Common myeloid progenitor, CD34-positive (primary cell): ENCODE data around the gene GMFB.
"Not testable (repeated sequence)": the region's sequence is repeated elsewhere in the genome, so short reads cannot be mapped to it uniquely, and the experiment has no call there.

Source experiments
- CTCF ChIA-PET: fragments of 350-600 bp; sonication (Branson Sonifier 250); formaldehyde crosslinking; loops from one replicate; lab custom pipeline; 2021; ENCODE audit warnings: antibody characterized with exemption; lab: Charles Lee
- POLR2A ChIA-PET: fragments of 350-600 bp; sonication (Branson Sonifier 250); formaldehyde crosslinking; loops from one replicate; lab custom pipeline; 2021; ENCODE audit warnings: antibody characterized with exemption; lab: Charles Lee
- DNase-seq, 3 donors: peaks; one replicate each; pipeline versions ENCODE4 v3.0.0 to v3.0.0-alpha.2; 2013
- H3K27ac ChIP-seq, 2 experiments: 1 replicate in 1 of 2; 2 replicates in 1 of 2; pipeline ENCODE4 v1.7.0; 2013; ENCODE audit warnings: inconsistent platforms in 2 of 2, low read length in 2 of 2, mild to moderate bottlenecking in 2 of 2, low read depth in 1 of 2, moderate library complexity in 1 of 2; ENCODE audit not compliant: severe bottlenecking in 2 of 2, insufficient read depth in 1 of 2, poor library complexity in 1 of 2
- H3K27me3 ChIP-seq, 5 experiments: replicated peaks in 2 of 5; 1 replicate in 3 of 5; 2 replicates in 2 of 5; pipeline versions ENCODE4 v1.6.1 to v1.7.0; 2013; ENCODE audit warnings: low read length in 4 of 5, mild to moderate bottlenecking in 2 of 5, moderate library complexity in 2 of 5, inconsistent platforms in 1 of 5; ENCODE audit not compliant: insufficient read depth in 5 of 5, control insufficient read depth in 4 of 5
- H3K36me3 ChIP-seq, 4 experiments: 1 replicate in 2 of 4; 2 replicates in 2 of 4; pipeline versions ENCODE4 v1.6.1 to v1.7.0; 2013; ENCODE audit warnings: low read length in 3 of 4, control low read depth in 1 of 4, mild to moderate bottlenecking in 1 of 4; ENCODE audit not compliant: control insufficient read depth in 4 of 4, insufficient read depth in 4 of 4
- H3K4me1 ChIP-seq, 4 experiments: 1 replicate in 3 of 4; 2 replicates in 1 of 4; pipeline versions ENCODE4 v1.6.1 to v1.7.1; 2013; ENCODE audit warnings: low read length in 3 of 4, mild to moderate bottlenecking in 3 of 4, control low read depth in 1 of 4, inconsistent platforms in 1 of 4, moderate library complexity in 1 of 4; ENCODE audit not compliant: control insufficient read depth in 4 of 4, insufficient read depth in 4 of 4; ENCODE audit errors: control extremely low read depth in 1 of 4
- H3K4me3 ChIP-seq, 7 experiments: 1 replicate in 4 of 7; 2 replicates in 3 of 7; pipeline versions ENCODE4 v1.5.1 to v1.7.0; 2013; ENCODE audit warnings: mild to moderate bottlenecking in 7 of 7, low read length in 6 of 7, moderate library complexity in 6 of 7, inconsistent platforms in 2 of 7, low read depth in 2 of 7, control low read depth in 1 of 7; ENCODE audit not compliant: insufficient read depth in 4 of 7, control insufficient read depth in 1 of 7; ENCODE audit errors: extremely low read depth in 1 of 7
- H3K9me3 ChIP-seq, 5 experiments: 1 replicate in 4 of 5; 2 replicates in 1 of 5; pipeline versions ENCODE4 v1.6.1 to v1.7.1; 2013; ENCODE audit warnings: low read length in 4 of 5, mild to moderate bottlenecking in 2 of 5, inconsistent platforms in 1 of 5, low read depth in 1 of 5, moderate library complexity in 1 of 5; ENCODE audit not compliant: control insufficient read depth in 4 of 5, insufficient read depth in 2 of 5; ENCODE audit errors: control extremely low read depth in 1 of 5
- WGBS: methylation state at CpG from one replicate; pipeline ENCODE4 v1.1.5; 2013; ENCODE audit not compliant: insufficient coverage; 5-methylcytosine and 5-hydroxymethylcytosine counted together

GMFB gene

DNA sequence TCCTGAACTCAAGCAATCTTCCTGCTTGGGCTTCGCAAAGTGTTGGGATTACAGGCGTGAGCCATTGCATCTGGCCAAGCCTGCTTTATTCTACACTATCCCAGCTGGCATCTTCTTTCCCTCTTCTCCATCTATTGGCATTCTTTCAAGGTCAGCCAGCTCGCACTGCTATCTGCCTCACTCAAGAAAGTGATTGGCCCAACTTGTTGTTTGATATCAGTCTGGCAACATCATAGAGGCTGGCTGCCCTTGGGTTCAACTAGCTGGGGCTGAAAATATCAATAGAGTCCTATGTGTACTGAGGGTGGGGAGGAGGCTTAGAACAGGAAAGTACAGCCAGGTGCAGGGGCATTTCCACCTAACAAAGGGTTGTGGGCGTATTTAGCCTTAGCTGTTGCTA lies 17.1 kb downstream of the GMFB start:
- Histone ChIP-seq H3K4me3 (no peak overlapping the region), H3K9me3 (peaks cover 3 to 10% (median 4%) of the 10 kb centered on the region in 5 experiments), H3K27me3 (no peaks in the 10 kb centered on the region), H3K36me3 (peaks cover 0 to 11% (median 5%) of the 10 kb centered on the region in 4 experiments), H3K4me1 (peaks cover 0 to 2% (median 0%) of the 10 kb centered on the region in 4 experiments), H3K27ac (no peak overlapping the region)
- ChIA-PET POLR2A (no interaction called here), CTCF (interaction anchor here (1.0 kb wide), 1 partner anchor 21 kb away, joined by 3 read pairs; no protein-coding TSS in a partner anchor)
- DNase-seq = no peak
- WGBS = 100% methylated on average over 2 of the region's 4 CpGs

DNA sequence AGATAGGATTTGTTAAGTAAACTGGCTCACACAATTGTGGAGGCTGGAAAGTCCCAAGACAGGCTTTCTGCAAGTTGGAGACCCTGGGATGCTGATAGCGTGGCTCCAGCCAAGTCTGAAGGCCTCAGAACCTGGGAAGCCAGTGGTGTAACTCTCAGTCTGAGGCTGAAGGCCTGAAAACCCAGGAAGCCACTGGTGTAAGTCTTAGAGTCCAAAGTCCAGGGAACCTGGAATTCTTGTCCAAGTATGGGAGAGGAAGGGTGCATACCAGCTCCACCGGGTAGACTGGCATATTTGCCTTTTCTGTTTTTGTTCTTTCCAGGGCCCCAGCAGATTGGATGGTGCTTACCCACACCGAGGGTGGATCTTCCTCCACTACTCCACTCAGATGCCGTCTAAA lies 18.1 kb downstream of the GMFB start:
- peaks cover 3 to 10% (median 4%) of the 10 kb centered on the region in 5 experiments for H3K9me3 ChIP-seq
- no peak overlapping the region for H3K4me3 ChIP-seq
- peaks cover 0 to 11% (median 4%) of the 10 kb centered on the region in 4 experiments for H3K36me3 ChIP-seq
- ChIA-PET CTCF (interaction anchor here (0.9 kb wide), 1 partner anchor 31 kb away, joined by 4 read pairs; no protein-coding TSS in a partner anchor), POLR2A (no interaction called here)
- no peak overlapping the region for H3K27ac ChIP-seq
- no peaks in the 10 kb centered on the region for H3K4me1 ChIP-seq
- no peaks in the 10 kb centered on the region for H3K27me3 ChIP-seq
- no peak for DNase-seq
- WGBS = 100% methylated on average over 2 of the region's 4 CpGs

DNA sequence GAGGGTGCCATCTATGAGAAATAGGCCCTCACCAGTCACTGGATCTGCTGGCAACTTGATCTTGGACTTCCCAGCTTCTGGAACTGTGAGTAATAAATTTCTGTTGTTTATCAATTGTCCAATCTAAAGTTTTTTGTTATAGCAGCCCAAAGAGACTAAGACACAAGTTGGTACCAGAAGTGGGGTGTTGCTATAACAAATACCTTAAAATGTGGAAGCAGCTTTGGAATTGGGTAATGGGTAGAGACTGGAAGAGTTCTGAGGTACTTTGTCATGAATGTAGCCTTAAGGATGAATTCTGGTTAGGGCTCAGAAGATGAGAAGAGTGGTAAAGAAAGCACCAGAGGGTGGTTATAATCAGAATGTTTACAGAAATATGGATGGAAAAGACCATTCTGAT lies 21.5 kb downstream of the GMFB start:
- peaks cover 3 to 10% (median 4%) of the 10 kb centered on the region in 5 experiments for H3K9me3 ChIP-seq
- H3K27ac ChIP-seq = no peak overlapping the region
- no peak overlapping the region for H3K4me3 ChIP-seq
- H3K27me3 ChIP-seq = no peaks in the 10 kb centered on the region
- CTCF ChIA-PET = no interaction called here
- H3K36me3 ChIP-seq = no peaks in the 10 kb centered on the region
- DNase-seq = no peak
- POLR2A ChIA-PET = interaction anchor here (0.7 kb wide), 1 partner anchor 21 kb away, joined by 3 read pairs; no protein-coding TSS in a partner anchor
- H3K4me1 ChIP-seq = no peaks in the 10 kb centered on the region

DNA sequence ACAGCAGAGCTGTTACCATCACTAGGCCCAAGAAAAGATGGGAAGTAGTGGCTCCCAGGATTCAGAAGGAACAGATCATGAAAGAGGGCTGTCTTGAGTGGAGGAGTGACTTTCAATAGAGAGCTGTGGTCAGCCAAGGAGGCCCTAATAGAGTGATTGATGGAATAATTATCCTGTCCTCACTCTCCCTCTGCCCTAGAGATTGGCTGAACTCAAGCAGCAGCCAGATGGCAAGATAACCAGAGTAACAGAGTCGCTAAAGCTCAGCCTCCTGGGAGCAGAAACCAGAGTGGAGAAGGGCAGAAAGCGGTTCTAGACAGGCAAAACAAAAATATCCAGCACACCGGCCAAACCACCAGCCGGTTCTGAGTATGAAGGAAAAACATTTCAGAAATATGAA lies 23.1 kb downstream of the GMFB start:
- DNase-seq = no peak
- POLR2A ChIA-PET = no interaction called here
- no peaks in the 10 kb centered on the region for H3K4me1 ChIP-seq
- H3K27me3 ChIP-seq = no peaks in the 10 kb centered on the region
- CTCF ChIA-PET = interaction anchor here (0.6 to 1.2 kb wide), 3 partner anchors 9 to 456 kb away, joined by 3 read pairs; no protein-coding TSS in a partner anchor
- H3K27ac ChIP-seq = no peak overlapping the region
- no peaks in the 10 kb centered on the region for H3K36me3 ChIP-seq
- H3K9me3 ChIP-seq = peaks cover 3 to 10% (median 4%) of the 10 kb centered on the region in 5 experiments
- WGBS = 75% methylated on average over 2 of the region's 4 CpGs
- no peak overlapping the region for H3K4me3 ChIP-seq

GRCh38 chr14:54462048-54462447 lies 26.7 kb downstream of the GMFB start:
- CTCF ChIA-PET = interaction anchor here (1.0 kb wide), 1 partner anchor 12 kb away, joined by 3 read pairs; no protein-coding TSS in a partner anchor
- POLR2A ChIA-PET = no interaction called here
- no peak overlapping the region for H3K27ac ChIP-seq

DNA sequence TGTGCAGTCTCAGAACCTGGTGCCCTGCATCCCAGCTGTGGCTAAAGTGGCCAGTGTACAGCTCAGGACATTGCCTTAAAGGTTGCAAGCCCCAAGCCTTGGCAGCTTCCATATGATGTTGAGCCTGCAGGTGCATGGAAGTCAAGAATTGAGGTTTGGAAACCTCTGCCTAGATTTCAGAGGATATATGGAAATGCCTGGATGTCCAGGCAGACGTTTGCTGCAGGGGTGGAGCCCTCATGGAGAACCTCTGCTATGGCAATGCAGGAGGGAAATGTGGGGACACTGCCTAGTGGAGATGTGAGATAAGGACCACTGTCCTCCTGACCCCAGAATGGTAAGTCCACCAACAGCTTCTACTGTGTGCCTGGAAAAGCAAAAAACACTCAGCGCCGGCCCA lies 29.7 kb downstream of the GMFB start:
- 94% methylated on average over 3 of the region's 3 CpGs for WGBS
- CTCF ChIA-PET = interaction anchor here (1.0 kb wide), 1 partner anchor 29 kb away, joined by 3 read pairs; the partner anchor contains the start of gene GMFB
- Histone ChIP-seq H3K4me3 (no peak overlapping the region), H3K4me1 (no peaks in the 10 kb centered on the region), H3K27me3 (no peaks in the 10 kb centered on the region), H3K27ac (no peak overlapping the region), H3K36me3 (no peaks in the 10 kb centered on the region), H3K9me3 (peaks cover 0 to 6% (median 0%) of the 10 kb centered on the region in 5 experiments)
- POLR2A ChIA-PET = no interaction called here
- DNase-seq = no peak

More at GRCh38 chr14:54462048-54462447, 26.7 kb downstream of the GMFB start:
- DNase-seq = no peak
- Histone ChIP-seq H3K9me3 (peaks cover 0 to 10% (median under 1%) of the 10 kb centered on the region in 5 experiments), H3K4me3 (no peak overlapping the region), H3K36me3 (no peaks in the 10 kb centered on the region), H3K27me3 (no peaks in the 10 kb centered on the region), H3K4me1 (no peaks in the 10 kb centered on the region)
- 84% methylated on average over 3 of the region's 5 CpGs for WGBS

GRCh38 chr14:54458536-54458935 lies 30.2 kb downstream of the GMFB start:
- H3K27ac ChIP-seq, H3K4me3 ChIP-seq, POLR2A ChIA-PET, H3K27me3 ChIP-seq, H3K9me3 ChIP-seq, DNase-seq, H3K36me3 ChIP-seq, H3K4me1 ChIP-seq, CTCF ChIA-PET: not testable (repeated sequence)
